Transverse colon (tissue), 4 donors: Measurements from ENCODE around the gene BLVRA. TPM values are rescaled to one million over a fixed set of nuclear protein-coding genes. Genes with fewer than 3 reads are reported as not detected.
"Not testable (repeated sequence)": the region's sequence is repeated elsewhere in the genome, so short reads cannot be mapped to it uniquely, and the experiment has no call there.

Source experiments
- DNase-seq: peaks from one replicate; pipeline ENCODE4 v3.0.0-alpha.2; 2019
- H3K27ac ChIP-seq, 4 donors: fragments of 200-600 bp; sonication (generic); 2 replicates each; pipeline ENCODE4 v1.5.1; 2016 to 2018; ENCODE audit warnings: inconsistent platforms in 4 of 4
- H3K27me3 ChIP-seq: fragments of 200-600 bp; sonication (generic); 2 replicates; pipeline ENCODE4 v1.5.1; 2017; ENCODE audit warnings: inconsistent platforms
- H3K36me3 ChIP-seq, 4 donors: fragments of 200-600 bp; sonication (generic); 2 replicates each; pipeline ENCODE4 v1.5.1; 2017 to 2019; ENCODE audit warnings: inconsistent platforms in 4 of 4
- H3K4me1 ChIP-seq, 4 donors: fragments of 200-600 bp; sonication (generic); 2 replicates each; pipeline ENCODE4 v1.5.1; 2017 to 2020; ENCODE audit warnings: inconsistent platforms in 4 of 4
- H3K4me3 ChIP-seq, 4 donors: fragments of 200-600 bp; sonication (generic); 1 replicate in 1 of 4; 2 replicates in 3 of 4; pipeline versions ENCODE4 v1.5.1 to v1.6.1; 2017 to 2019; ENCODE audit warnings: inconsistent platforms in 4 of 4
- H3K9me3 ChIP-seq, 2 donors: fragments of 200-600 bp; sonication (generic); 2 replicates each; pipeline ENCODE4 v1.5.1; 2017 to 2019; ENCODE audit warnings: inconsistent platforms in 2 of 2
- EP300 ChIP-seq: sonication (generic); formaldehyde crosslinking; IDR thresholded peaks from one replicate; pipeline ENCODE4 v1.6.1; 2017; ENCODE audit warnings: antibody characterized with exemption, low read depth
- POLR2A ChIP-seq: fragments of 450-650 bp; IDR thresholded peaks from one replicate; pipeline ENCODE4 v1.6.1; 2016; ENCODE audit warnings: antibody characterized with exemption, mild to moderate bottlenecking, moderate library complexity
- POLR2AphosphoS5 ChIP-seq, 3 donors: sonication (generic); formaldehyde crosslinking; IDR thresholded peaks; one replicate each; pipeline ENCODE4 v1.6.1; 2016; ENCODE audit warnings: antibody characterized with exemption in 3 of 3
- WGBS, 2 donors: methylation state at CpG; one replicate each; pipeline ENCODE4 v1.1.5; 2018; ENCODE audit warnings: low coverage in 1 of 2; 5-methylcytosine and 5-hydroxymethylcytosine counted together
- in situ Hi-C, 4 donors: fragments of 200-750 bp; cut with MboI; loops; one replicate each; pipeline versions ENCODE4 v1.15.0 to v1.15.1; 2017; ENCODE audit warnings: low sequenced_read_pairs in 3 of 4, low pct_ligation_motif_present in 1 of 4, low pct_unique_long_range_greater_than_20kb in 1 of 4
- intact Hi-C: fragments of 100-400 bp; cut with DNase I; formaldehyde crosslinking; loops from one replicate; pipeline ENCODE4 v1.15.1; 2023; ENCODE audit warnings: low total_unique reads
- total RNA-seq, 4 donors: library from RNA; depleted of rRNA; stranded (reverse); fragments of >200 nt; gene quantifications; one replicate each; pipeline ENCODE4 v1.1.0, GENCODE V29; 2016
- TF ChIP-seq, protein P1 (sequence below), 5 experiments: fragments of 200-600 bp in 3 of 5; fragments of 450-650 bp in 2 of 5; sonication (generic) in 3 of 5; IDR thresholded peaks; 1 replicate in 2 of 5; 2 replicates in 3 of 5; pipeline ENCODE4 v1.5.1; 2016 to 2017; ENCODE audit warnings: antibody characterized with exemption in 5 of 5, inconsistent platforms in 3 of 5, mild to moderate bottlenecking in 2 of 5, moderate library complexity in 1 of 5

BLVRA gene
- total RNA-seq, 4 donors from 2014 or later = 1.5 to 119 (median 15.9) TPM

DNA sequence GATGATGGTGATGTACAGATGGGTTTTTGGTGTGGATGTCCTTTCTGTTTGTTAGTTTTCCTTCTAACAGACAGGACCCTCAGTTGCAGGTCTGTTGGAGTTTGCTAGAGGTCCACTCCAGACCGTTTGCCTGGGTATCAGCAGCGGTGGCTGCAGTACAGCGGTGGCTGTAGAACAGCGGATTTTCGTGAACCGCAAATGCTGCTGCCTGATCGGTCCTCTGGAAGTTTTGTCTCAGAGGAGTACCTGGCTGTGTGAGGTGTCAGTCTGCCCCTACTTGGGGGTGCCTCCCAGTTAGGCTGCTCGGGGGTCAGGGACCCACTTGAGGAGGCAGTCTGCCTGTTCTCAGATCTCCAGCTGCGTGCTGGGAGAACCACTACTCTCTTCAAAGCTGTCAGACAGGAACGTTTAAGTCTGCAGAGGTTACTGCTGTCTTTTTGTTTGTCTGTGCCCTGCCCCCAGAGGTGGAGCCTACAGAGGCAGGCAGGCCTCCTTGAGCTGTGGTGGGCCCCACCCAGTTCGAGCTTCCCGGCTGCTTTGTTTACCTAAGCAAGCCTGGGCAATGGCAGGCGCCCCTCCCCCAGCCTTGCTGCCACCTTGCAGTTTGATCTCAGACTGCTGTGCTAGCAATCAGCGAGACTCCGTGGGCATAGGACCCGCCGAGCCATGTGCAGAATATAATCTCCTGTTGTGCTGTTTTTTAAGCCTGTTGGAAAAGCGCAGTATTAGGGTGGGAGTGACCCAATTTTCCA, 20.0 kb downstream of the BLVRA start:
- Histone ChIP-seq H3K27ac (peak overlapping the region in 2 of 4 donors; percentile 13 to 25), H3K4me1 (peaks cover 0 to 24% (median 8%) of the 10 kb centered on the region in 4 donors)
- H3K27me3 ChIP-seq, H3K36me3 ChIP-seq, in situ Hi-C loops, H3K4me3 ChIP-seq, H3K9me3 ChIP-seq, intact Hi-C loops, DNase-seq: not testable (repeated sequence)
- WGBS, 2 donors = 82% methylated on average over 14 of the region's 18 CpGs; no CpG with 5 or more reads in 1 of the 2 donors

DNA sequence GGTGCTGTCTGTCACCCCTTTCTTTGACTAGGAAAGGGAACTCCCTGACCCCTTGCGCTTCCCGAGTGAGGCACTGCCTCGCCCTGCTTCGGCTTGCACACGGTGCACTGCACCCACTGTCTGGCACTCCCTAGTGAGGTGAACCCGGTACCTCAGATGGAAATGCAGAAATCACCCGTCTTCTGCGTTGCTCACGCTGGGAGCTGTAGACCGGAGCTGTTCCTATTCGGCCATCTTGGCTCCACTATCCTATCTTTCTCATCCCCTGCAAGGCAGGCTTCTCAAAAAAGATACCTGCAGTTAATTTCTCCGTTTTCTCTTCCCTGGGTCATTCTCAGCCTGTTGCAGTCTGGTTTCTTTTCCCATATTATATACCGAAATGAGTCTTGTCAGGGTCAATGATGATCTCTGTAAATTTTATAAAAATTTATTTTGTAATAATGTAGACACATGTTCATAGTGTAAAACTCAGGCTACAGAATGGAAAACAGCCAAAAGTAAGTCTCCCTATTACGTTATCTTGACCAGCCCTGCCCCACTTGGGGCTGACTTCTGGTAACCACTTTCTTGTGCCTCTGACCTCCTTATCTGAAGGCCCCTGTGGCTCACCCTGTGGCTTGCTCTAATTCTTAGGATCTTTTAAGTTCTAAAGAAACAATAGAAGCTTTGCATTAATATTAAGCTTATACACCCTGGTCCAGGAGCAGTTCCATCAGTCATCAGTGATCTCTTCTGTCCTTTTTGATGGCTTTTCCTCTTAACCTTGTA, 20.7 kb downstream of the BLVRA start:
- H3K4me1 ChIP-seq = peaks cover 0 to 30% (median 10%) of the 10 kb centered on the region in 4 donors
- no peak for DNase-seq
- H3K9me3 ChIP-seq = no peaks in the 10 kb centered on the region
- H3K4me3 ChIP-seq = no peak overlapping the region
- no peaks in the 10 kb centered on the region for H3K36me3 ChIP-seq
- WGBS, 2 donors = 77 to 90% methylated on average over 1 to 14 of the region's 14 CpGs
- TF ChIP-seq POLR2A = no peak
- no peak for TF ChIP-seq EP300
- TF ChIP-seq, protein P1, sequence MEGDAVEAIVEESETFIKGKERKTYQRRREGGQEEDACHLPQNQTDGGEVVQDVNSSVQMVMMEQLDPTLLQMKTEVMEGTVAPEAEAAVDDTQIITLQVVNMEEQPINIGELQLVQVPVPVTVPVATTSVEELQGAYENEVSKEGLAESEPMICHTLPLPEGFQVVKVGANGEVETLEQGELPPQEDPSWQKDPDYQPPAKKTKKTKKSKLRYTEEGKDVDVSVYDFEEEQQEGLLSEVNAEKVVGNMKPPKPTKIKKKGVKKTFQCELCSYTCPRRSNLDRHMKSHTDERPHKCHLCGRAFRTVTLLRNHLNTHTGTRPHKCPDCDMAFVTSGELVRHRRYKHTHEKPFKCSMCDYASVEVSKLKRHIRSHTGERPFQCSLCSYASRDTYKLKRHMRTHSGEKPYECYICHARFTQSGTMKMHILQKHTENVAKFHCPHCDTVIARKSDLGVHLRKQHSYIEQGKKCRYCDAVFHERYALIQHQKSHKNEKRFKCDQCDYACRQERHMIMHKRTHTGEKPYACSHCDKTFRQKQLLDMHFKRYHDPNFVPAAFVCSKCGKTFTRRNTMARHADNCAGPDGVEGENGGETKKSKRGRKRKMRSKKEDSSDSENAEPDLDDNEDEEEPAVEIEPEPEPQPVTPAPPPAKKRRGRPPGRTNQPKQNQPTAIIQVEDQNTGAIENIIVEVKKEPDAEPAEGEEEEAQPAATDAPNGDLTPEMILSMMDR (IDR thresholded peaks at IDR 0.05) = no peak
- no peaks in the 10 kb centered on the region for H3K27me3 ChIP-seq
- intact Hi-C loops = no loop called here
- H3K27ac ChIP-seq = peak overlapping the region in 2 of 4 donors; percentile 13 to 25
- in situ Hi-C loops = no loop called here

DNA sequence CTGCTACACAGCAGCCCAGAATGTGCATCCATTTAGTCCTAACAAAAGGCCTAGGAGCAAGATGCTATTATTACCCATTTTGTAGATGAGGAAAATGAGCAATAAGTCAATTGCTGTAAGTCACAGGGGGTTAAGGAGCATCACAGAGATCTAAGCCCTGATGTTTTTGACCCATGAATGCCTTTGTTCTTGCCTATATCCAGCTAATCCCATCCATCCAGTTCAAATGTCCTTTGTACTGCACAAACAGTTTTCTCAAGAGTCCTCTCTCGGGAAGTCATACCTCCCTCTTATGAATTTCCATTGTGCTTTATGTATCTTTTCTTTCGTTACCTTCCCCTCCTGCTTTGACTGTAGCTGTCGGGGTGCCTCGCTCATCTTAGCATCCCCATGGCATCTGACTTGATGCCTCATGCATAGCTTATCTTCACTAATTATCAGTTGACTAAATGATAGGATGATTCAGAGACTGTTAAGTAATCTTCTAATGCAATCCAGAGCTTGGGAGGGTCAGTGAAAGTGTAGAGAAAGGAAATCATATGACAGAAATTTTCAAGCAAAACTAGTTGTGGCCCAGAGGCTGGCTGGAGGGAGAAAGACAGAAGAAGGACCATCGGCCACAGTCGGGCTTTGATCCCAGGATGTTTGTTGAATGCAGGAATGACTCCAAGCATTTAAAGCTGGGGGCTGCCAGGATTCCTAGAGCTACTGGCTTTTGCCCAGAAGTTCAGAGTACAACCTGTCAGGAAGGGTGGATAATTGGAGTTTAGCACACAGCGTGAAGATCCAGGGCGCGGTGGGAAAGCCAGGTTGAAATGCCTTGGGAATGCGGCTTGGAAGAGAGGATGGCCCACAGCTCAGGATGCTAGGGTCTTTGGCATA, 23.5 kb downstream of the BLVRA start:
- in situ Hi-C loops (no loop called here), intact Hi-C loops (no loop called here)
- Histone ChIP-seq H3K9me3 (no peaks in the 10 kb centered on the region), H3K27ac (peak overlapping the region in 1 of 4 donors; percentile 17), H3K27me3 (no peaks in the 10 kb centered on the region), H3K36me3 (no peaks in the 10 kb centered on the region), H3K4me1 (peaks cover 4 to 47% (median 12%) of the 10 kb centered on the region in 4 donors), H3K4me3 (no peak overlapping the region)
- 69 to 82% methylated on average over 5 to 10 of the region's 10 CpGs for whole genome bisulfite sequencing, 2 donors
- DNase-seq = no peak
- TF ChIP-seq, protein P1 (IDR thresholded peaks at IDR 0.05) = no peak
- TF ChIP-seq EP300 = no peak
- TF ChIP-seq POLR2AphosphoS5 (IDR thresholded peaks at IDR 0.05) = no peak
- no peak for TF ChIP-seq POLR2A

DNA sequence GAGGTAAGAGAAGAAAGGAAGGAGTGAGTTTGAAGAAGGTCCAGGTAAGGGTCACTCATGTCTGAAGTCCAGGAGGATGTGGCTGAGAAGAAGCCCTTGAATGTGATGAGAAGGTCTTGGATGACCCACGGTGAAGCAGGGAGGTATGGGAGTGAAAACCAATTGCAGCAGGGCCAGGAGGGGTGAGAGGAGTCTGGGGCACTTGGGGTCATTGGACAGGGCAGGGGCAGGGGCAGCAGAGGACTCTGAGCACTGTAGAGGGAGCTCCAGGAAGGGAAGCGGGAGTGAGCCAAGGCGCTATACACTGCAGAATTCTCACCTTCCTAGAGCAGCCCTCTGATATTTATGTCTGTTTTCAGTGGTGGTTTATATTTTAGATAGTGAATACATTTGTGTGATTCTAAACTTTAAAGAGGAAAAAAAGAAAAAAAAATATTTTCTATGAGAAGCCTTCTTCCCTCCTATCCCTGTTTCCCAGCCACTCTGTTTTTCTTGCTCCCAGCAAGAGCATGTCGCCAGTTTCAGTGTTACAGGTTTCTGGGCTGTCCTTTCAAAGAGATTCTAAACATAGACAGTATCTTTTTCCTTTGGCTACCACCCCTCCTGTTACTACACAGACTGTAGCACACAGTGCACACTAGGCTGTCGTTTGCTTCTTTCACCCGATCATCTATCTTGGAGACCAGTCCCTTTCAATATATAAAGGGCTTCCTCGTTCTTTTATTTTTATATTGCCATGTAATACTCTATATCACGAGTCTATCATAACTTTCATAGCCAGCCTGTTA, 24.5 kb downstream of the BLVRA start:
- H3K4me1 ChIP-seq = peaks cover 4 to 47% (median 12%) of the 10 kb centered on the region in 4 donors
- no peak for DNase-seq
- H3K27ac ChIP-seq = peak overlapping the region in 1 of 4 donors; percentile 17
- H3K36me3 ChIP-seq = no peaks in the 10 kb centered on the region
- no peaks in the 10 kb centered on the region for H3K9me3 ChIP-seq
- H3K4me3 ChIP-seq = no peak overlapping the region
- TF ChIP-seq, protein P1 (IDR thresholded peaks at IDR 0.05) = no peak
- no peak for TF ChIP-seq EP300
- TF ChIP-seq POLR2A = no peak
- no peak for TF ChIP-seq POLR2AphosphoS5 (IDR thresholded peaks at IDR 0.05)
- in situ Hi-C loops (no loop called here), intact Hi-C loops (no loop called here)
- no peaks in the 10 kb centered on the region for H3K27me3 ChIP-seq
- WGBS, 2 donors = 72 to 83% methylated on average over 8 of the region's 8 CpGs
